HG03060 (cell line): ENCODE data around the gene NR1H3.
"Not testable (repeated sequence)": the region's sequence is repeated elsewhere in the genome, so short reads cannot be mapped to it uniquely, and the experiment has no call there.

Source experiments
- ATAC-seq: cut with Tn5 transposase; IDR thresholded peaks from one replicate; pipeline ENCODE4 v1.9.1; 2021; ENCODE audit warnings: low read depth, moderate number of reproducible peaks; ENCODE audit not compliant: unreplicated experiment

The NR1H3 gene

DNA sequence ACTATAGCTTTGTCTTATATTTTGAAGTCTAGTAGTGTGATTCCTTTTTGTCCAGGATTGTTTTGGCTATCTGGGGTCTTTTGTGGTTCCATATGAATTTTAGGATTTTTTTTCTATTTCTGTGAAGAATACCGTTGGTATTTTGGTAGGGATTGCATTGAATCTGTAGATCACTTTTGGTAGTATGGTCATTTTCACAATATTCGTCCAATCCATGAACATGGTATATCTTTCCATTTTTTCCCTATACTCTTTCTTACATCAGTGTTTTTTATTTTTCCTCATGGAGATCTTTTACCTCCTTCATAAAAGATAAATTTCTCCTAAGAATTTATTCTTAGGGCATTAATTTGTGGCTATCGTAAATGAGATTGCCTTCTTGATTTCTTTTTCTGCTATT is 41.3 kb downstream of the NR1H3 start:
- no peak for ATAC-seq

DNA sequence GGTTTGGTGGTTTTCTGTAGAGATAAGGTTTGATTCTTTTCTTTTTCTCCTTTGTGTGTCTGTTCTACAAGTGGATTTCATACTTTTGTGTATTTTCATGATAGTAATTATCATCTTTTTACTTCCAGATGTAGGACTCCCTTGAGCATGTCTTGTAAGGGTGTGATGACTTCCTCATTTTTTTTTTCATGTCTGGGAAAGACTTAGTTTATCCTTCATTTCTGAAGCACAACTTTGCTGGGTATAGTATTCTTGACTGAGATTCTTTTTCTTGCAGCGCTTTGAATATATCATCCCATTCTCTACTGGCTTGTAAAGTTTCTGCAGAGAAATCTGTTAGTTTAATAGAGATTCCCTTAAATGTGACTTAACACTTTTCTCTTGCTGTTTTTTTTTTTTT is 45.1 kb downstream of the NR1H3 start:
- no peak for ATAC-seq

DNA sequence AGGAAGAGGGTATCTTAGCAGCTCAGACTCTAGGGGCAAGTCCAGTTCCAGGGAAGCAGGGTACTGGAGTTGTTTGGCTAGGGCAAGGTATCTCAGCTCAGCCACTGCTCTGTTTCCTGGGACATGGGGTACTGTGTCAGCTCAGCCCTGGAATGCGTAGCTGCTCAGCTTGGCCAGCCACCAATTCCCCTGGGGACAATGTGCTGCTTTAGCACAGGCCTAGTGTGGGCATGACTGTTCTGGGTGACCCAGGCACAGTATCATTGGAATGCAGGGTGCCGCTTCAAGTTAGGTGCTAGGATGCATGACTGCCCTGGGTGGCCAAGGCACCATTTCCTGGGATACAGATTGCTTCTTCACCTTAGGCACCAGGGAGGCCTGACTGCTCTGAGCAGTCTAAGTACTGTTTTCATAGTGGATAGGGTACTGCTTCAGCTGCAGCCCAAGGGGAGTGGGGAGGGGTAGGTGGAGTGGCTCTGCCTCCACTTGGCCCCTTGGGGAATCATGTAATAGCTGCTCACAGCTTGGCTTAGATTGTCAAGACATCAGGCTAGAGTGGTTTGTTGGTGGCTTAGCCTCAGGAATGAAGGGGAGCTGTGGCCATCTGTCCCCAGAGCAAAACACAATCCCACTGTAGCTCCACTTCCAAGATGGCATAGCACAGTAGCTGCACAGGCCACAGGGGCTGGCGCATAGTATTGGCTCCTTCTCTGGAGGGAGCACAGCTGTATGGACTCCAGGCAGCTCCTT is 48.1 kb downstream of the NR1H3 start:
- no peak for ATAC-seq

DNA sequence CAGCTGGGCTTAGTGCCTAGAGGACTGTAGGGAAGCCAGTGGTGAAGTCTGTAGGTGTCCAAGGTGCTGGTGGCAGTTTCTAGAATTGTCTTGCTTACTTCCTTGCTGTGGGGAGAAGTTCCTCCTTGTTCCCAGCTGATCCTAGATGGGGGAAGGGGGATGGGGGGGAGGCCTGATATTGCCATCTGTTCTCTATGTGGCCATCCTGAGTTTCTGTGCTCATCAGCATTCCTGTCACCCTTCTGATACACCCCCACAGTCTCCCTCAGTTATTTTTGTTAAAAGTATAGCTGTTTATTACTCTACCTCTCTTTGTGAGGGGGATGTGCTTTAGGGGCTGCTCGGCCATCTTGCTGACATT is 48.7 kb downstream of the NR1H3 start:
- no peak for ATAC-seq

DNA sequence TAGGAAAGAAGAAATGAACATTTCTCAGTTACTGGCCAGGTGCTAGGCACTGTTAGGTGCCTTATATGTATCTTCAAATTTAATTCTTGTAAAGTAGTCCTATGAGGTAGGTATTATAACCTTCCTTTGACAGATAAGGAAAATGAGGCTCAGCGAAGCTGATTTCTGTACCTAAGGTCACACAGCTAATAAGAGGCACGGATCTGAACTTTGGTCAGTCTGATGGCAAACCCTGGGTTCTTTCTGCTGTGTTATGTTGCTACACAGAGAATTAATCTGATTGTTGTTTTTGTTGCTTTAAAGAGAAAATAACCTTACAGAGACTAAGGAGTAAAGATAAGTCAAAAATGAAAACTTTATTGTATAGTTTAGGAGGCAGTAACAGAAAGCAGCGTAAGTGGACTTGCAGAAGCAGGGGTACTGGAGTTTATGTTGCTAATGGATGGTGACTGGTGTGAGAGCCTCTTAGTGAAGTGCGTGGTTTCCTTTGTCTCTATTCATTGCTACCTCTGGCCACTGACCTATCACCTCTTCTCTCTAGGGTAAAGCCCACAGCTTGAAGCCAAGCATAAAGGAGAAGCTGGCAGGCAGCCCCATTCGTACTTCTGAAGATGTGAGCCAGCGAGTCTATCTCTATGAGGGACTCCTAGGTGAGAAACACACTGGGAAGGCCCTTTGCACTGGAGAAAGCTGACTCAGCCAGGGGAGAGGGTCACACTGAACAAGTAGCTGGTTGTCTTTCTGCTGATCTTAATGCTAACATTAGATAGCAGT is 50.4 kb downstream of the NR1H3 start:
- no peak for ATAC-seq

DNA sequence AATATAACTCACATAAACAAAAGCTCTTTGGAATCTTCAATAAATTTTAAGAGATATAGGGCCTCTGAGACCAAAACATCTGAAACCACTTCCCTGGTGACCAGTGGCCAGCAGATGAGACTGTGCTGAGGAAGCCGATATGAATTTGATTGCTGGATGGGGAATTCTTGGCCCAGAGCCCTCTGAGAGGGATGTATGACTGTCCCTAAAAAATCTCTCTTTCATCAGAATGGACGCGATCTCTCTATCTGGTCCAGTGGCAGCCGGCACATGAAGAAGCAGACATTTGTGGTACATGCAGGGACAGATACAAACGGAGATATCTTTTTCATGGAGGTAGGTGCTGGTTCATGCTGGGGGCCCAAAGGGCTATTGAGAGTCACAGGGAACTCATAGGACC is 57.2 kb downstream of the NR1H3 start:
- no peak for ATAC-seq

DNA sequence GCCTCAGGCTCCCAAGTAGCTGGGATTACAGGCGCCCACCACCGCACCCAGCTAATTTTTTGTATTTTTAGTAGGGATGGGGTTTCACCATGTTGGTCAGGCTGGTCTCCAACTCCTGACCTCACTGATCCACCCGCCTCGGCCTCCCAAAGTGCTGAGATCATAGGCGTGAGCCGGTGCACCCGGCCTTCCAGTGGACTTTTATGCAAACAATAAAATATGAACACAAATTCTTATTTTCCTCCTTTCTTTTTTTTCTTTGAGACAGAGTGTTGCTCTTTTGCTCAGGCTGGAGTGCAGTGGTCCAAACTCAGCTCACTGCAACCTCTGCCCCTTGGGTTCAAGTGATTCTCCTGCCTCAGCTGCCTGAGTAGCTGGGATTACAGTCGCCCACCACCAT is 58.7 kb downstream of the NR1H3 start:
- ATAC-seq: not testable (repeated sequence)

DNA sequence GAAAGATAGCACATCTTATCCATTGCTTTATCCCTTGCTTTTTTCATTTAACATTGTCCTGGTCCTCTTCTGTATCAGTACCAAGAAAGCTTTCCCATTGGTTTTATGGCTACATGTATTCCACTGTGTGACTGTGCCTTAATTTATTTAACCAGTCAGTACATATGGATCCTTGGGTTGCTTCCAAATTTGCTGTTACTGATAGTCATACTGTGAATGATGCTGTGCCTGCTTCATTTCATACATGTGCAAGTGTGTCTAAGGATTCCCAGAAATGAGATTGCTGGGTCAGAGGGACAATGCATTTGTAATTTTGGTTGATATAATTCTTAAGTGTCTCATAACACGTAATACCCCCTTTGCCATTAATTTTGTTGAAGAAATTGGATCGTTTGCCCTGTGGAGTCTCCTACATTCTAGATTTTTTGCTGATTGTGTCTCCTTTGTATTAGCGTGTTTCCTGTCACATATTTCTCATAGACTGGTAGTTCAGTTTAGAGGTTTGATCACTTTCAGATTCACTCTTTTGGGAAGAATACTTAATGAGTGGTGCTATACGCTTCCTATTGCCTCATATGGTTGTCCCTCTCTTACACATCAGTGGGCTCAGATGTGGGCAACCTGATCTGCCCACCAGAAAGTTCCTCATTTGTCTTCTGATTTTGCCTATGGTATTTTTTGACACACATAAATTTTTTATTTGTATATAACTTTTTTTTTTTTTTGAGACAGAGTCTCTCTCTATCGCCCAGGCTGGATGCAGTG is 59.5 kb downstream of the NR1H3 start:
- ATAC-seq: no peak

DNA sequence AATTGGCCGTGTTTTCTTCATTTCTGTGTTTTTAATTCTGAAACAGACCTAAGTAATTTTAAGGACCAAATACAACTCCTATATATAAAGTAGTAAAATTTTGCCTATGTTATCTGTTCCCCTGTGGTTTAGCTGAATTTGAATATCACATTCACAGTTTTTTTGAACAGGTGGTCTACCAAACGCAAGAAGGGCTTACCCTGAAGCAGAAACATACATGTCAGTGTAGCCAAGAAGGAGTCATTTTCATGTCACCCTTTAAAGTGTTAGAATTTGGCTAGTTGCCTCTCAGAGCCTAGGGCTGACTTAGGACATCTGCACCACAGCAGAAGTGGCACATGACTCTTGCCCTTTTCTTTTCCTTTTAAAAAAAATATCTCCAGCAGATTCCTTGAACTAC is 60.4 kb downstream of the NR1H3 start:
- ATAC-seq: no peak
